SK-N-SH treated with all-trans-retinoic acid at 6 μM for 48 hours (cell line): ENCODE data around the gene RIMBP2.

ENCODE experiments used
- ATAC-seq: fragments of 200-7000 bp; cut with Tn5 transposase; 3 replicates; pipeline ENCODE4 v1.9.1; 2020; ENCODE audit warnings: mild to moderate bottlenecking, moderate library complexity
- BACH2 ChIP-seq: fragments of 250-450 bp; sonication (Bioruptor Pico); IDR thresholded peaks from 2 replicates; pipeline ENCODE4 v1.9.0; 2021; ENCODE audit warnings: mild to moderate bottlenecking, borderline replicate concordance
- CREB5 ChIP-seq: fragments of 250-450 bp; sonication (Bioruptor Pico); IDR thresholded peaks from 2 replicates; pipeline ENCODE4 v1.5.1; 2020; ENCODE audit warnings: low read depth, mild to moderate bottlenecking, moderate library complexity
- CSDC2 ChIP-seq: fragments of 250-450 bp; sonication (Bioruptor Pico); IDR thresholded peaks from 2 replicates; pipeline ENCODE4 v1.5.0; 2020; ENCODE audit warnings: mild to moderate bottlenecking, moderate library complexity
- CSRNP3 ChIP-seq: fragments of 250-450 bp; sonication (Bioruptor Pico); IDR thresholded peaks from 2 replicates; pipeline ENCODE4 v1.5.1; 2021; ENCODE audit warnings: mild to moderate bottlenecking, moderate library complexity
- ESRRG ChIP-seq: fragments of 250-450 bp; sonication (Bioruptor Pico); IDR thresholded peaks from 2 replicates; pipeline ENCODE4 v1.6.1; 2021; ENCODE audit warnings: mild to moderate bottlenecking
- GLIS3 ChIP-seq: fragments of 250-450 bp; sonication (Bioruptor Pico); IDR thresholded peaks from 2 replicates; pipeline ENCODE4 v1.5.0; 2020; ENCODE audit warnings: mild to moderate bottlenecking, moderate library complexity
- ISL1 ChIP-seq: fragments of 250-450 bp; sonication (Bioruptor Pico); IDR thresholded peaks from 2 replicates; pipeline ENCODE4 v2.1.2; 2022; ENCODE audit warnings: mild to moderate bottlenecking, moderate library complexity
- OSR1 ChIP-seq: fragments of 250-450 bp; sonication (Bioruptor Pico); IDR thresholded peaks from 2 replicates; pipeline ENCODE4 v1.8.0; 2022; ENCODE audit warnings: moderate library complexity, mild to moderate bottlenecking, inconsistent platforms
- POU6F1 ChIP-seq: fragments of 250-450 bp; sonication (Bioruptor Pico); IDR thresholded peaks from 2 replicates; pipeline ENCODE4 v1.8.0; 2021; ENCODE audit warnings: low read depth, mild to moderate bottlenecking, moderate library complexity, borderline replicate concordance
- RARB ChIP-seq: fragments of 250-450 bp; sonication (Bioruptor Pico); IDR thresholded peaks from 2 replicates; pipeline ENCODE4 v1.8.0; 2021; ENCODE audit warnings: mild to moderate bottlenecking, moderate library complexity
- SNAI2 ChIP-seq: fragments of 250-450 bp; sonication (Bioruptor Pico); IDR thresholded peaks from 2 replicates; pipeline ENCODE4 v1.5.0; 2020; ENCODE audit warnings: mild to moderate bottlenecking, moderate library complexity
- TCF4 ChIP-seq: fragments of 250-450 bp; sonication (Bioruptor Pico); IDR thresholded peaks from 2 replicates; pipeline ENCODE4 v1.8.0; 2021; ENCODE audit warnings: mild to moderate bottlenecking, moderate library complexity, borderline replicate concordance
- TOX ChIP-seq: fragments of 250-450 bp; sonication (Bioruptor Pico); IDR thresholded peaks from 2 replicates; pipeline ENCODE4 v1.8.0; 2021; ENCODE audit warnings: mild to moderate bottlenecking, moderate library complexity, borderline replicate concordance
- TSHZ2 ChIP-seq: fragments of 250-450 bp; sonication (Bioruptor Pico); IDR thresholded peaks from 2 replicates; pipeline ENCODE4 v1.5.0; 2020; ENCODE audit warnings: mild to moderate bottlenecking, moderate library complexity
- ZC3H10 ChIP-seq: fragments of 250-450 bp; sonication (Bioruptor Pico); IDR thresholded peaks from 2 replicates; pipeline ENCODE4 v1.5.1; 2021; ENCODE audit warnings: mild to moderate bottlenecking, moderate library complexity
- ZFP3 ChIP-seq: fragments of 250-450 bp; sonication (Bioruptor Pico); IDR thresholded peaks from 2 replicates; pipeline ENCODE4 v1.5.0; 2020; ENCODE audit warnings: mild to moderate bottlenecking, moderate library complexity
- ZFP30 ChIP-seq: fragments of 450-650 bp; formaldehyde crosslinking; IDR thresholded peaks from 2 replicates; pipeline ENCODE4 v1.5.0; 2022; ENCODE audit warnings: mild to moderate bottlenecking, moderate library complexity
- ZNF565 ChIP-seq: fragments of 450-650 bp; formaldehyde crosslinking; conservative IDR thresholded peaks from 2 replicates; pipeline ENCODE4 v1.5.0; 2020; ENCODE audit warnings: low read depth, mild to moderate bottlenecking, moderate library complexity
- ZNF70 ChIP-seq: fragments of 450-650 bp; formaldehyde crosslinking; IDR thresholded peaks from 2 replicates; pipeline ENCODE4 v1.5.0; 2020; ENCODE audit warnings: mild to moderate bottlenecking, moderate library complexity
- ZNF8 ChIP-seq: fragments of 450-650 bp; formaldehyde crosslinking; IDR thresholded peaks from 2 replicates; pipeline ENCODE4 v1.5.0; 2020; ENCODE audit warnings: mild to moderate bottlenecking, moderate library complexity

The RIMBP2 gene

GRCh38 chr12:130665753-130666152 lies 50.3 kb downstream of the RIMBP2 start:
- TF ChIP-seq CSRNP3 (CRISPR knock-in tag) = no peak
- TF ChIP-seq ZNF565 (CRISPR knock-in tag) = no peak
- TF ChIP-seq BACH2 (CRISPR knock-in tag) = no peak
- TF ChIP-seq GLIS3 (CRISPR knock-in tag) = no peak
- no peak for TF ChIP-seq CREB5 (CRISPR knock-in tag)
- TF ChIP-seq, all 23 proteins: peak for 0
- ATAC-seq = no peak

GRCh38 chr12:130664772-130665171 lies 51.3 kb downstream of the RIMBP2 start:
- ATAC-seq = no peak
- TF ChIP-seq OSR1 (CRISPR knock-in tag) (no peak), ZC3H10 (no peak), ZFP3 (CRISPR knock-in tag) (no peak), TCF4 (CRISPR knock-in tag) (no peak), ZNF70 (no peak), TOX (CRISPR knock-in tag) (no peak), CSDC2 (CRISPR knock-in tag) (no peak), POU6F1 (CRISPR knock-in tag) (no peak), ZFP30 (no peak), CSRNP3 (CRISPR knock-in tag) (no peak), TSHZ2 (CRISPR knock-in tag) (no peak), ZNF565 (CRISPR knock-in tag) (no peak), RARB (CRISPR knock-in tag) (no peak)

- TF ChIP-seq TOX (CRISPR knock-in tag) = no peak
- no peak for TF ChIP-seq ESRRG (CRISPR knock-in tag)
- no peak for TF ChIP-seq TSHZ2 (CRISPR knock-in tag)
- no peak for TF ChIP-seq ISL1 (CRISPR knock-in tag)
- TF ChIP-seq POU6F1 (CRISPR knock-in tag) = no peak
- TF ChIP-seq ZFP3 (CRISPR knock-in tag) = no peak
- TF ChIP-seq ZNF565 (CRISPR knock-in tag) = no peak
- no peak for TF ChIP-seq ZNF8
- no peak for TF ChIP-seq SNAI2 (CRISPR knock-in tag)
- TF ChIP-seq RARB (CRISPR knock-in tag) = no peak
- no peak for TF ChIP-seq CSRNP3 (CRISPR knock-in tag)
- TF ChIP-seq ZFP30 = no peak
- ATAC-seq = no peak
These were observed 51.8 kb downstream of the RIMBP2 start for GRCh38 chr12:130664252-130664651.
